ENCODE results near the gene CKMT2. TPM values are rescaled to one million over a fixed set of nuclear protein-coding genes. Genes with fewer than 3 reads are reported as not detected.
"Not testable (repeated sequence)": the region's sequence is repeated elsewhere in the genome, so short reads cannot be mapped to it uniquely, and the experiment has no call there.

Gene CKMT2
- total RNA-seq, 2 donors from 2014 or later, result 0.40 to 2.0 TPM

DNA sequence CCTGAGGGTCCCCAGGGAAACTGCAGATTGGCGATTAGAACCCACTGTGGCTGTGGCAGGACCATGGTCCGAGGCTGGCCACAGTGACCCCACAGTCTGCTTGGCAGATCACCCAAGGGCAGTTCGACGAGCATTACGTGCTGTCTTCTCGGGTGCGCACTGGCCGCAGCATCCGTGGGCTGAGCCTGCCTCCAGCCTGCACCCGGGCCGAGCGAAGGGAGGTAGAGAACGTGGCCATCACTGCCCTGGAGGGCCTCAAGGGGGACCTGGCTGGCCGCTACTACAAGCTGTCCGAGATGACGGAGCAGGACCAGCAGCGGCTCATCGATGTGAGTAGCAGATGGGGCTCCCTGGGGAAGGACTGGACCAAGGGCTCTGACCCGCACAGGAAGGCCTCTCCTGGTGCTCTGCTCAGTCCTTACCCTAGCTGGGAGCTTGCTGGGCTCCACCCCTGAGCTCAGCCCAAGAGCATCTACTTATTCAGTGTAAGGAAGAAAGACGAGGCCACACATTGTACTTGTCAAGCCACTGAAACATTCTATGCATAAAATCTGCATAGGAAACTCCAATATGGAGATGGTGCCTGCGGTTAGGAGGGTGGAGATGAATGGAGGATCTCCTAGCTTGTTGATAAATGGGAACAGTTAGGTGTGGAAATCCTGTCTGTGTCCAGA lies 21.9 kb downstream of the CKMT2 start:
- no peaks in the 10 kb centered on the region for H3K4me1 ChIP-seq
- H3K9ac ChIP-seq (ENCODE audit: low read depth in 2 of 2, low read length in 2 of 2), result no peak overlapping the region
- no peaks in the 10 kb centered on the region for H3K27me3 ChIP-seq
- intact Hi-C loops (cut with DNase I), result no loop called here
- DNase-seq, result no peak
- H3K27ac ChIP-seq, result no peak overlapping the region
- H3K9me3 ChIP-seq, result no peaks in the 10 kb centered on the region
- no peaks in the 10 kb centered on the region for H3K36me3 ChIP-seq
- TF ChIP-seq CTCF (IDR thresholded peaks at IDR 0.05), result no peak
- no peak overlapping the region for H3K4me3 ChIP-seq

DNA sequence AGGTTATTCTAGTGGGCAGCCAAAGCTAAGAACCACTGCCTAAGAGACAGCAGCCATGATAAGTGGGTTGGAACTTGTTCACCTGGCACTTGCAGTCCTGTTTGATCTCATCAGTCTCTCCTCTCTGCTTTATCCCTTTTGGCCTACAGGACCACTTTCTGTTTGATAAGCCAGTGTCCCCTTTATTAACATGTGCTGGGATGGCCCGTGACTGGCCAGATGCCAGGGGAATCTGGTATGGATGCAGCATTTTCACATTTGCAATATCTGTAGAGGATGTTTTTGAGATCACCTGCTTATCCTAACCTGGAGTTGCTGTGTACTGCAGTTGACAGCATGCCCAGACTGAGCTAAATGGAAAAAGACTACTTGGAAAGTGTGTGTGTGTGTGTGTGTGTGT lies 23.6 kb downstream of the CKMT2 start:
- H3K9ac ChIP-seq (ENCODE audit: low read depth in 2 of 2, low read length in 2 of 2), result no peak overlapping the region
- TF ChIP-seq CTCF (IDR thresholded peaks at IDR 0.05), result no peak
- H3K27ac ChIP-seq, result no peak overlapping the region
- no peak for DNase-seq
- no peaks in the 10 kb centered on the region for H3K4me1 ChIP-seq
- no peaks in the 10 kb centered on the region for H3K36me3 ChIP-seq
- no peaks in the 10 kb centered on the region for H3K9me3 ChIP-seq
- no peak overlapping the region for H3K4me3 ChIP-seq
- intact Hi-C loops (cut with DNase I), result no loop called here
- H3K27me3 ChIP-seq, result no peaks in the 10 kb centered on the region

GRCh38 chr5:81262796-81263195 lies 29.7 kb downstream of the CKMT2 start:
- DNase-seq; H3K9me3 ChIP-seq; H3K27me3 ChIP-seq; intact Hi-C loops (cut with DNase I); H3K4me3 ChIP-seq; H3K4me1 ChIP-seq; H3K9ac ChIP-seq (ENCODE audit: low read depth in 2 of 2, low read length in 2 of 2); H3K27ac ChIP-seq; H3K36me3 ChIP-seq: not testable (repeated sequence)

DNA sequence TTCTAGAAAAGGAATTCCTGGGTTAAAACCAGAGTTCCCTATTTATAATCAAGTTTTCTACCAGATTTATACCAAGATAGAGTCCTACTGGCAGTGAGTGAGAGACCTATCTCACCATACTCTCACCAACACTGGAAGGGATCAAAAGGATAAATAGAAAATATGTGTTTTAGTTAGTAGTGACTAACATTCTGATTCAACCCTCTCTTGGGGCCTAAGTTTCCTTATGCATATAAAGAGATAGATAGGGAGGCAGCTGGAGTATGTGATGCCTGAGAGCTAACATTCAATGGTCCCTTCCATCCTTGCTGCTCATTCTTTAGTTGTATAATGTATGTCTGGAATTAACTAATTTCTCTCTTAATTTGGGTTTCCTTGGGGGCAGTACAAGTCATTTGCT lies 32.0 kb downstream of the CKMT2 start:
- Histone ChIP-seq H3K4me1 (no peaks in the 10 kb centered on the region), H3K27ac (no peak overlapping the region), H3K9ac (ENCODE audit: low read depth in 2 of 2, low read length in 2 of 2) (no peak overlapping the region), H3K27me3 (no peaks in the 10 kb centered on the region), H3K36me3 (no peaks in the 10 kb centered on the region), H3K4me3 (no peak overlapping the region), H3K9me3 (no peaks in the 10 kb centered on the region)
- no peak for DNase-seq
- intact Hi-C loops (cut with DNase I), result no loop called here
- TF ChIP-seq CTCF (IDR thresholded peaks at IDR 0.05), result no peak

- intact Hi-C loops (cut with DNase I), result no loop called here
- Histone ChIP-seq H3K4me3 (no peak overlapping the region), H3K9me3 (no peaks in the 10 kb centered on the region), H3K27me3 (no peaks in the 10 kb centered on the region), H3K36me3 (no peaks in the 10 kb centered on the region), H3K27ac (no peak overlapping the region), H3K9ac (ENCODE audit: low read depth in 2 of 2, low read length in 2 of 2) (no peak overlapping the region), H3K4me1 (no peaks in the 10 kb centered on the region)
- TF ChIP-seq CTCF (IDR thresholded peaks at IDR 0.05), result no peak
- DNase-seq, result no peak
These were observed 35.5 kb downstream of the CKMT2 start for GRCh38 chr5:81268521-81269196.

DNA sequence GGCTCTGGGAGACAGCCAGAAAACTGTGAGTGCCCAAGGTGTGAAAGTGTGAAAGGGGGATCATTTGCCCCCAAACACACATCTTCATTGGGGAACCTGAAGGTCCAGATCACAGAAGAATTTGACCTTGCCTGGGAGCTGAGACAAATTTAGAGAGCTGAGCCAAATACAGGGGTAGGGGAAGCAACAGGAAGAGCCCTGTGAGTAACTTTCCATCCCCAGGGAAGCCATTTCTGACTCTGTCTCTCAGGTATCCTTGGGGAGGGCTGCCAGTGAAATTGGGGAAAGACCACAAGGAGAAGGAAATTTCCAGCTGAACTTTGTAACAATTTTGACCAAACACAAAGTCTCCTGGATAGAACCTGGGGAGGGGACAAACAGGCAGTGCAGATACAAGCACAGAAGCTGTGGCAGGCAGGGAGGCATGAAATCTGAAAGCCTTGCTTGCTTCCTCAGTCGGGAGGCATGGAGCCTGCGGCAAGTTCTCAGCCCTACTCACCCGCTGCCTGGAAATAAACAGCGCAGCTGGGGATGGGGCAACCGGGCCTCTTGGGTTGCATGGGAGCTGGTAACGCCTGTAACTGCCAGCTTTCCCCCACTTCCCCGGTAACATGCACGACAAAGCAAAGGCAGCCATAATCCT lies 36.8 kb downstream of the CKMT2 start:
- no peak for DNase-seq
- no peak for TF ChIP-seq CTCF (IDR thresholded peaks at IDR 0.05)
- H3K9ac ChIP-seq (ENCODE audit: low read depth in 2 of 2, low read length in 2 of 2), result no peak overlapping the region
- intact Hi-C loops (cut with DNase I), result no loop called here
- H3K4me1 ChIP-seq, result no peaks in the 10 kb centered on the region
- H3K27me3 ChIP-seq, result no peaks in the 10 kb centered on the region
- H3K36me3 ChIP-seq, result no peaks in the 10 kb centered on the region
- no peak overlapping the region for H3K27ac ChIP-seq
- no peaks in the 10 kb centered on the region for H3K9me3 ChIP-seq
- H3K4me3 ChIP-seq, result no peak overlapping the region

DNA sequence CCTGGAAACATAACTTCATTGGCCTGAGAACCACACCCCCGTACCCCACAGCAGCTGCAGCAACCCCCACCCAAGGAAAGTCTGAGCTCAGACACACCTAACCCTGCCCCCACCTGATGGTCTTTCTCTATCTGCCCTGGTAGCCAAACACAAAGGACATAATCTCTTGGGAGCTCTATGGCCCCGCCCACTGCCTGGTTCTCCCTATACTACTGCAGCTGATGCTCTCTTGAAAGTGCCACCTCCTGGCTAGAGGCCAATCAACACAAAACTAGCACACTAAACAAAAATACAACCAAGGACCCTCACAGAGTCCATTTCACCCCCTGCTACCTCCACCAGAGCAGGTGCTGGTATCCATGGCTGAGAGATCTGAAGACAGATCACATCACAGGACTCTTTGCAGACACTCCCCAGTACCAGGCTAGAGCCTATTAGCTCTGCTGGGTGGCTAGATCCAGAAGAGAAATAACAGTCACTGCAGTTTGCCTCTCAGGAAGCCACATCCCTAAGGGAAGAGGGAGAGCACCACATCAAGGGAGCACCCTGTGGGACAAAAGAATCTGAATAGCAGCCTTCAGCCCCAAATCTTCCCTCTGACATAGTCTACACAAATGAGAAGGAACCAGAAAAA lies 37.4 kb downstream of the CKMT2 start:
- H3K27me3 ChIP-seq; H3K4me1 ChIP-seq; H3K36me3 ChIP-seq; H3K9ac ChIP-seq (ENCODE audit: low read depth in 2 of 2, low read length in 2 of 2); H3K9me3 ChIP-seq; H3K27ac ChIP-seq; H3K4me3 ChIP-seq; DNase-seq; intact Hi-C loops (cut with DNase I): not testable (repeated sequence)

All from colonic mucosa (tissue), 4 donors.